Measurements from ENCODE around the gene CCDC120. TPM values are rescaled to one million over a fixed set of nuclear protein-coding genes. Genes with fewer than 3 reads are reported as not detected.

CCDC120 gene
- total RNA-seq, 3 donors from 2014 or later (not counting 1 experiment from before 2014, with no cell fraction given): 12.5 to 14.2 (median 13.0) TPM

DNA sequence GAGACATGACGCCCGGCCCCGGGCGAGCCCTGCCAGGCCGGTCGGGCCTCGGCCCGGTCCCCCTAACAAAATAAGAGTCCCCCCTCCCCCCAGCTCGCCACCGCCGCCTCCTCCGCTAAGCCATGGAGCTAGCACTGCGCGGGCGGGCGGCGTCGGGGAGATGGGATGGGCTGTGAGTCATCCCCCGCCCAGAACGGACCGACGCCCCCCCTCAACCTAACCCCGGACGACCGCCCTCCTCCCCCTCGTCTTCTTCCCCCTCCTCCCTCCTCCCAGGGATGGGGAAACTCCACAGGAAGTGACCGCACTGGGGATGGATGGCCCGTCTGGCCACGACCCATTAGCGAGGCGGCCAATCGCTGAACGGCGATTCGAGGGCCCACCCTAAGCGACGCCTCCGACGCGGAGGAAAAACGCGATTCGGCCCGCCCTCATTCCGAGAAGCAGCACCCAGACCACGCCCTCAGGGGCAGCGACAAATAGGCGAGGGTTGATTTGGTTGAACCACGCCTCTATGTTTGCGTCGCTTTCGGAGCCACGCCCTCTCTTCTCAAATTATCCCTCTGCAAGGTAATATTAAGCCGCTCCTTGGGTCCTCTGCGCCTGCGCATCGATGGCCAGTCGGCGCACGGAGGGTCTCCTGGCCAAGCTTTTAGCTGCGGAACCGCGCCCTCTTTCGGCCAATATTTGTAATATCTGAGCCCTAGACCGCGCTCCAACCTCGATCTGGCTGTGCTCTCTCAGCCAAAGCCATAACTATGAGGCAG is 15.4 kb upstream of the CCDC120 start, which contains the start of gene TFE3:
Gene TFE3, minus strand, starts transcription at position 138 of the 767 bp plus-strand sequence. Its CDS starts 131 bp downstream, at position 7.
- ATAC-seq (peak; percentile 86 to 95 (median 86)), DNase-seq (peak; percentile 90 to 97)
- Mint-ChIP-seq H3K36me3 (no peaks in the 10 kb centered on the region), H3K9me3 (no peaks in the 10 kb centered on the region), H3K4me1 (peaks cover 23 to 33% of the 10 kb centered on the region in 2 donors), H3K4me3 (peak within 1 kb of the TSS; percentile 86), H3K27ac (peak within 1 kb of the TSS; percentile 89 to 92), H3K27me3 (ENCODE audit: low read depth in 2 of 2) (no peaks in the 10 kb centered on the region)
- intact Hi-C loops (cut with micrococcal nuclease): loop anchor here (1.0 to 5.0 kb wide), 3 partner anchors 41 to 126 kb away; partner anchors contain the start of genes GRIPAP1 and PIM2
- Histone ChIP-seq H3K36me3 (ENCODE audit: control insufficient read depth, insufficient read depth, low read length) (peaks cover 10% of the 10 kb centered on the region), H3K27ac (ENCODE audit: low read length) (peak within 1 kb of the TSS; percentile 94), H3K9me3 (ENCODE audit: control insufficient read depth, insufficient read depth, low read length) (no peaks in the 10 kb centered on the region), H3K4me1 (ENCODE audit: control insufficient read depth, insufficient read depth, low read length) (peaks cover 33% of the 10 kb centered on the region), H3K27me3 (ENCODE audit: control insufficient read depth, insufficient read depth, low read length) (no peaks in the 10 kb centered on the region), H3K4me3 (ENCODE audit: low read length) (peak within 1 kb of the TSS; percentile 66)
- 0% methylated on average over 52 of the region's 67 CpGs for WGBS (ENCODE audit: insufficient coverage)
- TF ChIP-seq, protein P1, sequence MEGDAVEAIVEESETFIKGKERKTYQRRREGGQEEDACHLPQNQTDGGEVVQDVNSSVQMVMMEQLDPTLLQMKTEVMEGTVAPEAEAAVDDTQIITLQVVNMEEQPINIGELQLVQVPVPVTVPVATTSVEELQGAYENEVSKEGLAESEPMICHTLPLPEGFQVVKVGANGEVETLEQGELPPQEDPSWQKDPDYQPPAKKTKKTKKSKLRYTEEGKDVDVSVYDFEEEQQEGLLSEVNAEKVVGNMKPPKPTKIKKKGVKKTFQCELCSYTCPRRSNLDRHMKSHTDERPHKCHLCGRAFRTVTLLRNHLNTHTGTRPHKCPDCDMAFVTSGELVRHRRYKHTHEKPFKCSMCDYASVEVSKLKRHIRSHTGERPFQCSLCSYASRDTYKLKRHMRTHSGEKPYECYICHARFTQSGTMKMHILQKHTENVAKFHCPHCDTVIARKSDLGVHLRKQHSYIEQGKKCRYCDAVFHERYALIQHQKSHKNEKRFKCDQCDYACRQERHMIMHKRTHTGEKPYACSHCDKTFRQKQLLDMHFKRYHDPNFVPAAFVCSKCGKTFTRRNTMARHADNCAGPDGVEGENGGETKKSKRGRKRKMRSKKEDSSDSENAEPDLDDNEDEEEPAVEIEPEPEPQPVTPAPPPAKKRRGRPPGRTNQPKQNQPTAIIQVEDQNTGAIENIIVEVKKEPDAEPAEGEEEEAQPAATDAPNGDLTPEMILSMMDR (IDR thresholded peaks at IDR 0.05): peak; percentile 30

DNA sequence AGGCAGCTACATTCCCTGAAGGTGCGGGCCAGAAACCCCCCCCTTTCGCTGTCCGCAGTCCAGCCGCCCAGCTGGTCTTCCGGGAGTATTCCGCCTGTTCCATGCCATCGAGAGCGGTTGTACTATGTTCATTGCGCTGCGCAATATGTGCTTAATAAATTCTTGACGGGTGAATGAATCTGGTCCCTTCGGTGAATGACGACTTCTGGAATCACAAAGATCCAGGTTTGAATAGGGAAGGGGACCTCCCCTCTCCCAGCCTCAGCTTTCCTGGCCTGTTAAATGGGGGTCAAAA is 14.9 kb upstream of the CCDC120 start:
- Mint-ChIP-seq H3K36me3 (no peaks in the 10 kb centered on the region), H3K27ac (peak overlapping the region; percentile 89 to 92), H3K9me3 (no peaks in the 10 kb centered on the region), H3K4me3 (peak overlapping the region; percentile 86), H3K27me3 (ENCODE audit: low read depth in 2 of 2) (no peaks in the 10 kb centered on the region), H3K4me1 (peaks cover 18 to 33% of the 10 kb centered on the region in 2 donors)
- TF ChIP-seq, protein P1 (IDR thresholded peaks at IDR 0.05): peak; percentile 0
- Histone ChIP-seq H3K27ac (ENCODE audit: low read length) (peak overlapping the region; percentile 70), H3K27me3 (ENCODE audit: control insufficient read depth, insufficient read depth, low read length) (no peaks in the 10 kb centered on the region), H3K4me3 (ENCODE audit: low read length) (peak overlapping the region; percentile 2), H3K9me3 (ENCODE audit: control insufficient read depth, insufficient read depth, low read length) (no peaks in the 10 kb centered on the region), H3K36me3 (ENCODE audit: control insufficient read depth, insufficient read depth, low read length) (peaks cover 6% of the 10 kb centered on the region), H3K4me1 (ENCODE audit: control insufficient read depth, insufficient read depth, low read length) (peaks cover 33% of the 10 kb centered on the region)
- ATAC-seq: no peak
- 14% methylated on average over 9 of the region's 13 CpGs for WGBS (ENCODE audit: insufficient coverage)
- intact Hi-C loops (cut with micrococcal nuclease): loop anchor here (1.0 to 5.0 kb wide), 3 partner anchors 41 to 127 kb away; partner anchors contain the start of genes GRIPAP1 and PIM2
- no peak for DNase-seq

DNA sequence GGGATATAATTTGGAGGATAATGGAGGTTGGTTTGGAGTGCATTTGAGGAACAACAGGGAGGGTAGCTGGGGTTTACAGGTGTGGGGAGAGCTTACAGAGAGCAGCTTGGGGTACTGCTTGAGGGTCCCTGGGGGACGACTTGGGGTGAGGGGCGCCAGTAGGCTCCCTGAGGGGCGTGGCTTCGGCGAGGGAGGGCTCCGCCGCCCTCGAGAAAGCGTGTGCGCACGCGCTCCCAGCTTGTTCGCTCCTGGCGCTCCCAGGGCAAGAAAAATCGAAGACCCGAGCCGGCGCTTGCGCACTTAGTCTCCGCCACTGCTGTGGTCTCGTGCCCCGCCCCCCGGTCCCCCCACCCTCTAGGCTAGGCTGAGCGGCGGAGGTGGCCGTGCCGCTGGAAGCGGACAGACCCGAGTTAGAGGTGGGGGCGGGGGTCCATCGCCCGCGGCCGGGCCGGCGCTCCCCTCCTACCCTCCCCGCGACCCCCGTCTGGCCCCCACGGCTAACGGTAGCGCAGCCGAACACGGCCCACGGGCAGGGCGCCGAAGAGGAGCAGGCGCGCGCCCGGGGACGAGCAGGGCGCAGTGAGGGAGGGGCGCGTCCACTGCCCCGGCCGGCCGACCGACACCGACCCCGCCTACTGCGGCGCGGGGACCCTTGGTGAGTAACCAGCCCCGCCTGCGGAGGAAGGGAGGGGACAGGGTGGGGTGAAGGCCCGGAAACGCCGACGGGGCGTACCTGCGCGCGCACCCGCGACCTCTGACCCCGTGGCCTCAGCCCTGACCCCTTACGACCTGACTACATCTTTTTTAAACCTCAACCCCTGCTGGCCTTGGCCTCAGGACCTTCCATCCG is 5.4 kb upstream of the CCDC120 start:
- peak; percentile 81 to 88 (median 83) for ATAC-seq
- DNase-seq: peak; percentile 59 to 78
- H3K4me3 ChIP-seq (ENCODE audit: low read length): peak overlapping the region; percentile 46
- peak overlapping the region; percentile 79 for H3K4me3 Mint-ChIP-seq
- H3K36me3 ChIP-seq (ENCODE audit: control insufficient read depth, insufficient read depth, low read length): no peaks in the 10 kb centered on the region
- intact Hi-C loops (cut with micrococcal nuclease): no loop called here
- H3K4me1 ChIP-seq (ENCODE audit: control insufficient read depth, insufficient read depth, low read length): peaks cover 19% of the 10 kb centered on the region
- H3K27me3 Mint-ChIP-seq (ENCODE audit: low read depth in 2 of 2): peaks cover 0 to 3% of the 10 kb centered on the region in 2 donors
- no peaks in the 10 kb centered on the region for H3K27me3 ChIP-seq (ENCODE audit: control insufficient read depth, insufficient read depth, low read length)
- TF ChIP-seq, protein P1 (IDR thresholded peaks at IDR 0.05): no peak
- no peaks in the 10 kb centered on the region for H3K9me3 ChIP-seq (ENCODE audit: control insufficient read depth, insufficient read depth, low read length)
- WGBS (ENCODE audit: insufficient coverage): under 1% methylated on average over 73 of the region's 79 CpGs
- peak overlapping the region; percentile 87 for H3K27ac ChIP-seq (ENCODE audit: low read length)
- H3K36me3 Mint-ChIP-seq: no peaks in the 10 kb centered on the region
- H3K4me1 Mint-ChIP-seq: peaks cover 7 to 29% of the 10 kb centered on the region in 2 donors
- H3K9me3 Mint-ChIP-seq: no peaks in the 10 kb centered on the region
- H3K27ac Mint-ChIP-seq: peak overlapping the region; percentile 64 to 93

Data from natural killer cell (primary cell).